ENCODE data around the gene PEX5. TPM values are rescaled to one million over a fixed set of nuclear protein-coding genes. Genes with fewer than 3 reads are reported as not detected.

The PEX5 gene
- total and polyA plus RNA-seq, 8 donors, result 15.7 to 49.0 (median 23.3) TPM

- 52 to 67% (median 59%) methylated on average over 1 of the region's 1 CpG for WGBS, 5 donors
- no peak overlapping the region for H3K4me3 ChIP-seq
- H3K36me3 ChIP-seq, result no peaks in the 10 kb centered on the region
- TF ChIP-seq POLR2AphosphoS5 (IDR thresholded peaks at IDR 0.05), result no peak
- TF ChIP-seq EP300 (IDR thresholded peaks at IDR 0.05), result no peak
- no peak for TF ChIP-seq POLR2A (IDR thresholded peaks at IDR 0.05)
- TF ChIP-seq CTCF (IDR thresholded peaks at IDR 0.05), result no peak
- peaks cover 0 to 7% (median 0%) of the 10 kb centered on the region in 3 donors for H3K27me3 ChIP-seq
- H3K27ac ChIP-seq, result no peak overlapping the region
- intact Hi-C loops (cut with DNase I; ENCODE audit: low total_unique reads), result no loop called here
- DNase-seq, result no peak
- H3K4me1 ChIP-seq, result no peaks in the 10 kb centered on the region
- H3K9me3 ChIP-seq, result peaks cover 6 to 38% (median 21%) of the 10 kb centered on the region in 4 donors
Measured at GRCh38 chr12:7171854-7172253, 17.6 kb upstream of the PEX5 start.

- Histone ChIP-seq H3K4me1 (no peaks in the 10 kb centered on the region), H3K4me3 (no peak overlapping the region), H3K27ac (no peak overlapping the region), H3K27me3 (peaks cover 0 to 21% (median 0%) of the 10 kb centered on the region in 3 donors), H3K36me3 (no peaks in the 10 kb centered on the region), H3K9me3 (peaks cover 0 to 16% (median 9%) of the 10 kb centered on the region in 4 donors)
- TF ChIP-seq EP300 (IDR thresholded peaks at IDR 0.05) (no peak), POLR2AphosphoS5 (IDR thresholded peaks at IDR 0.05) (no peak), CTCF (IDR thresholded peaks at IDR 0.05) (no peak), POLR2A (IDR thresholded peaks at IDR 0.05) (no peak)
- intact Hi-C loops (cut with DNase I; ENCODE audit: low total_unique reads), result no loop called here
- DNase-seq, result no peak
Measured at GRCh38 chr12:7175493-7175892, 14.0 kb upstream of the PEX5 start.

GRCh38 chr12:7176595-7176994, 12.9 kb upstream of the PEX5 start:
- TF ChIP-seq POLR2AphosphoS5 (IDR thresholded peaks at IDR 0.05) (no peak), EP300 (IDR thresholded peaks at IDR 0.05) (no peak), POLR2A (IDR thresholded peaks at IDR 0.05) (no peak), CTCF (IDR thresholded peaks at IDR 0.05) (no peak)
- WGBS, 5 donors, result 46 to 63% (median 48%) methylated on average over 2 of the region's 2 CpGs
- intact Hi-C loops (cut with DNase I; ENCODE audit: low total_unique reads), result no loop called here
- Histone ChIP-seq H3K27ac (no peak overlapping the region), H3K4me3 (no peak overlapping the region), H3K27me3 (peaks cover 0 to 21% (median 0%) of the 10 kb centered on the region in 3 donors), H3K36me3 (no peaks in the 10 kb centered on the region), H3K4me1 (no peaks in the 10 kb centered on the region), H3K9me3 (peaks cover 0 to 8% (median 6%) of the 10 kb centered on the region in 4 donors)
- no peak for DNase-seq

- WGBS, 5 donors, result 87 to 96% (median 93%) methylated on average over 2 of the region's 2 CpGs
- no peak for TF ChIP-seq POLR2A (IDR thresholded peaks at IDR 0.05)
- TF ChIP-seq CTCF (IDR thresholded peaks at IDR 0.05), result no peak
- TF ChIP-seq EP300 (IDR thresholded peaks at IDR 0.05), result no peak
- no peak for TF ChIP-seq POLR2AphosphoS5 (IDR thresholded peaks at IDR 0.05)
- intact Hi-C loops (cut with DNase I; ENCODE audit: low total_unique reads), result no loop called here
- Histone ChIP-seq H3K27ac (no peak overlapping the region), H3K36me3 (no peaks in the 10 kb centered on the region), H3K27me3 (peaks cover 0 to 21% (median 0%) of the 10 kb centered on the region in 3 donors), H3K4me1 (no peaks in the 10 kb centered on the region), H3K4me3 (no peak overlapping the region), H3K9me3 (peaks cover 0 to 5% (median 0%) of the 10 kb centered on the region in 4 donors)
- DNase-seq, result no peak
Measured at GRCh38 chr12:7178481-7178880, 11.0 kb upstream of the PEX5 start.
